HCT116 (cell line): Measurements from ENCODE around the gene SEMA3E. TPM values are rescaled to one million over a fixed set of nuclear protein-coding genes. Genes with fewer than 3 reads are reported as not detected.

ENCODE experiments used
- ATAC-seq: fragments of 200-7000 bp; cut with Tn5 transposase; 2 replicates; pipeline ENCODE4 v1.9.1; 2020; ENCODE audit warnings: mild to moderate bottlenecking, moderate library complexity
- BruUV-seq: library from RNA; stranded (reverse); fragments of 400-500 nt; replicated peaks from 2 replicates; lab custom pipeline; 2021; lab: Mats Ljungman, UMichigan
- CTCF ChIA-PET: fragments of 300-600 bp; sonication (Branson Sonifier 250); formaldehyde crosslinking; loops from one replicate; lab custom pipeline; 2021; ENCODE audit warnings: antibody characterized with exemption; lab: Charles Lee
- POLR2A ChIA-PET: fragments of 300-600, 350-600 bp; sonication (Branson Sonifier 250); formaldehyde crosslinking; loops from one replicate; lab custom pipeline; 2021; ENCODE audit warnings: antibody characterized with exemption; lab: Charles Lee
- RAD21 ChIA-PET, 2 experiments: fragments of 300-600 bp; sonication (Branson Sonifier 250); formaldehyde crosslinking; loops; one replicate each; lab custom pipeline; 2023; ENCODE audit warnings: low total read pairs in 2 of 2; ENCODE audit not compliant: uncharacterized antibody in 2 of 2, unreplicated experiment in 2 of 2, low non-redundant PET in 1 of 2; lab: Charles Lee
- DNase-seq: peaks from one replicate; pipeline ENCODE4 v3.0.0-alpha.2; 2010; ENCODE audit warnings: low read depth, low spot score
- H2AFZ ChIP-seq: fragments of 200-600 bp; shearing (Covaris generic), sonication (generic); 2 replicates; pipeline ENCODE4 v1.6.1; 2017; ENCODE audit warnings: low read depth, mixed run types, mixed read lengths, antibody characterized with exemption, low read length; ENCODE audit not compliant: poor library complexity, severe bottlenecking
- H3K27ac ChIP-seq: 2 replicates; pipeline ENCODE4 v1.5.1; 2012; ENCODE audit warnings: low read depth, low read length
- H3K27me3 ChIP-seq: fragments of 200-600 bp; sonication (generic); 2 replicates; pipeline ENCODE4 v1.6.1; 2016; ENCODE audit warnings: mixed run types, low read length, mixed read lengths; ENCODE audit not compliant: insufficient read depth
- H3K36me3 ChIP-seq, 2 experiments: fragments of 200-500 bp in 1 of 2; fragments of 200-600 bp in 1 of 2; sonication (Bioruptor generic) in 1 of 2; sonication (generic) in 1 of 2; 2 replicates each; pipeline versions ENCODE4 v1.5.1 to v1.6.1; 2014 to 2016; ENCODE audit warnings: low read length in 2 of 2, inconsistent platforms in 1 of 2, mixed read lengths in 1 of 2, mixed run types in 1 of 2; ENCODE audit not compliant: insufficient read depth in 2 of 2, control insufficient read depth in 1 of 2
- H3K4me1 ChIP-seq, 2 experiments: fragments of 200-600 bp in 1 of 2; sonication (generic) in 1 of 2; 2 replicates each; pipeline versions ENCODE4 v1.5.1 to v1.6.1; 2012 to 2017; ENCODE audit warnings: low read length in 2 of 2, inconsistent platforms in 1 of 2, mild to moderate bottlenecking in 1 of 2, mixed read lengths in 1 of 2, mixed run types in 1 of 2, moderate library complexity in 1 of 2; ENCODE audit not compliant: insufficient read depth in 2 of 2, control insufficient read depth in 1 of 2
- H3K4me2 ChIP-seq: fragments of 200-600 bp; sonication (generic); 2 replicates; pipeline ENCODE4 v1.6.1; 2017; ENCODE audit warnings: mixed run types, low read length, mixed read lengths
- H3K4me3 ChIP-seq, 2 experiments: fragments of 200-600 bp in 1 of 2; sonication (generic) in 1 of 2; replicated peaks in 1 of 2; 2 replicates each; pipeline ENCODE4 v1.5.1; 2011 to 2016; ENCODE audit warnings: low read length in 2 of 2, control low read depth in 1 of 2, low read depth in 1 of 2, mild to moderate bottlenecking in 1 of 2, mixed read lengths in 1 of 2, mixed run types in 1 of 2
- H3K79me2 ChIP-seq: fragments of 200-600 bp; sonication (generic); 2 replicates; pipeline ENCODE4 v1.6.1; 2017; ENCODE audit warnings: mild to moderate bottlenecking, mixed run types, low read length, moderate library complexity, mixed read lengths; ENCODE audit not compliant: insufficient read depth
- H3K9ac ChIP-seq: fragments of 200-600 bp; sonication (generic); 2 replicates; pipeline ENCODE4 v1.6.1; 2016; ENCODE audit warnings: low read length, mixed read lengths
- H3K9me2 ChIP-seq: fragments of 200-600 bp; sonication (generic), shearing (Covaris generic); 2 replicates; pipeline ENCODE4 v1.6.1; 2017; ENCODE audit warnings: mixed run types, mild to moderate bottlenecking, moderate library complexity; ENCODE audit not compliant: insufficient read depth
- H3K9me3 ChIP-seq, 2 experiments: fragments of 200-500 bp in 1 of 2; fragments of 200-600 bp in 1 of 2; sonication (Bioruptor generic) in 1 of 2; sonication (generic) in 1 of 2; 2 replicates each; pipeline ENCODE4 v1.6.1; 2014 to 2017; ENCODE audit warnings: low read length in 2 of 2, mixed read lengths in 2 of 2, inconsistent platforms in 1 of 2, low read depth in 1 of 2, mild to moderate bottlenecking in 1 of 2, mixed run types in 1 of 2, moderate library complexity in 1 of 2; ENCODE audit not compliant: control insufficient read depth in 1 of 2, insufficient read depth in 1 of 2
- H4K20me1 ChIP-seq: fragments of 200-600 bp; sonication (generic), shearing (Covaris generic); 2 replicates; pipeline ENCODE4 v1.6.1; 2017; ENCODE audit warnings: mixed run types, mild to moderate bottlenecking, moderate library complexity; ENCODE audit not compliant: insufficient read depth
- ATF3 ChIP-seq: IDR thresholded peaks from 2 replicates; pipeline ENCODE4 v1.6.1; 2012
- CBX3 ChIP-seq: IDR thresholded peaks from 2 replicates; pipeline ENCODE4 v1.6.1; 2012; ENCODE audit warnings: low read depth
- CTCF ChIP-seq, 3 experiments: fragments of 200-600 bp in 1 of 3; sonication (generic) in 1 of 3; IDR thresholded peaks in 2 of 3; conservative IDR thresholded peaks in 1 of 3; 2 replicates each; pipeline ENCODE4 v1.5.1; 2012 to 2017; ENCODE audit warnings: low read depth in 2 of 3, low read length in 2 of 3, antibody characterized with exemption in 1 of 3, borderline replicate concordance in 1 of 3, control low read depth in 1 of 3, mild to moderate bottlenecking in 1 of 3, mixed read lengths in 1 of 3, mixed run types in 1 of 3, moderate library complexity in 1 of 3; ENCODE audit not compliant: insufficient read depth in 1 of 3
- EGR1 ChIP-seq: IDR thresholded peaks from 2 replicates; pipeline ENCODE4 v1.6.1; 2012; ENCODE audit warnings: low read depth
- ELF1 ChIP-seq: IDR thresholded peaks from 2 replicates; pipeline ENCODE4 v1.6.1; 2012; ENCODE audit warnings: low read depth, borderline replicate concordance
- EZH2 ChIP-seq: fragments of 200-600 bp; sonication (generic); IDR thresholded peaks from 2 replicates; pipeline ENCODE4 v1.6.1; 2017; ENCODE audit warnings: antibody characterized with exemption, mixed run types
- EZH2phosphoT487 ChIP-seq: fragments of 200-600 bp; IDR thresholded peaks from 2 replicates; pipeline ENCODE4 v1.6.1; 2018; ENCODE audit warnings: antibody characterized with exemption, borderline replicate concordance
- FOSL1 ChIP-seq: IDR thresholded peaks from 2 replicates; pipeline ENCODE4 v1.6.1; 2012; ENCODE audit warnings: low read depth
- JUND ChIP-seq: IDR thresholded peaks from 2 replicates; pipeline ENCODE4 v1.6.1; 2012
- MAX ChIP-seq: IDR thresholded peaks from 2 replicates; pipeline ENCODE4 v1.6.1; 2012
- POLR2A ChIP-seq: IDR thresholded peaks from 2 replicates; pipeline ENCODE4 v1.7.0; 2011; ENCODE audit warnings: borderline replicate concordance; ENCODE audit not compliant: insufficient read depth, insufficient read length; ENCODE audit errors: extremely low read depth
- POLR2AphosphoS5 ChIP-seq: IDR thresholded peaks from 2 replicates; pipeline ENCODE4 v1.6.1; 2011; ENCODE audit warnings: mild to moderate bottlenecking, low read depth, low read length, moderate library complexity
- SIN3A ChIP-seq: IDR thresholded peaks from 2 replicates; pipeline ENCODE4 v1.6.1; 2012; ENCODE audit warnings: low read depth
- SRF ChIP-seq: IDR thresholded peaks from 2 replicates; pipeline ENCODE4 v1.6.1; 2012; ENCODE audit warnings: low read depth
- YY1 ChIP-seq: IDR thresholded peaks from 2 replicates; pipeline ENCODE4 v1.6.1; 2011; ENCODE audit warnings: low read length, low read depth, moderate library complexity, mild to moderate bottlenecking; ENCODE audit not compliant: insufficient replicate concordance; ENCODE audit errors: extremely low read depth
- ZFX ChIP-seq: fragments of 450-650 bp; IDR thresholded peaks from 2 replicates; pipeline ENCODE4 v1.6.1; 2017
- intact Hi-C: fragments of 100-400 bp; cut with micrococcal nuclease; formaldehyde crosslinking; loops from 2 replicates; pipeline ENCODE4 v1.10.0; 2022
- total RNA-seq: library from RNA; stranded (reverse); gene quantifications from one replicate; pipeline ENCODE4 v1.2.1, GENCODE V29; 2021; ENCODE audit not compliant: unreplicated experiment

SEMA3E gene
- total RNA-seq, 1 experiment from 2014 or later: 1.6 TPM

GRCh38 chr7:83649701-83650100, 762 bp upstream of the SEMA3E start:
- CTCF ChIA-PET: no interaction called here
- no peak overlapping the region for H3K27ac ChIP-seq
- H3K36me3 ChIP-seq: no peaks in the 10 kb centered on the region
- no peaks in the 10 kb centered on the region for H3K9me2 ChIP-seq
- H3K4me1 ChIP-seq: peaks cover 0 to 3% of the 10 kb centered on the region in 2 experiments; a peak in 1 of 4 replicates
- no peaks in the 10 kb centered on the region for H3K9me3 ChIP-seq
- no peak for TF ChIP-seq POLR2AphosphoS5
- no peak for TF ChIP-seq EZH2phosphoT487
- TF ChIP-seq ELF1: no peak
- TF ChIP-seq YY1: no peak
- no peak for TF ChIP-seq CTCF (IDR thresholded peaks at IDR 0.05 in 2 of 3, conservative IDR thresholded peaks at IDR 0.05 in 1 of 3; ENCODE audit: borderline replicate concordance in 1 of 3, insufficient read depth in 1 of 3, low read depth in 2 of 3, low read length in 2 of 3)
- no peak for TF ChIP-seq EZH2
- TF ChIP-seq ZFX: no peak
- TF ChIP-seq POLR2A: no peak
- TF ChIP-seq SRF: no peak
- no peak for TF ChIP-seq CBX3
- TF ChIP-seq JUND: no peak
- no peak for TF ChIP-seq ATF3
- TF ChIP-seq MAX: no peak
- no peak for TF ChIP-seq FOSL1
- TF ChIP-seq SIN3A: no peak
- no peak for TF ChIP-seq EGR1
- TF ChIP-seq, all 23 proteins: peak for 0
- RAD21 ChIA-PET: no interaction called here
- POLR2A ChIA-PET: no interaction called here
- H2AFZ ChIP-seq: no peak overlapping the region
- H3K4me3 ChIP-seq: no peak overlapping the region
- no peak for DNase-seq
- H3K9ac ChIP-seq: no peak overlapping the region
- H4K20me1 ChIP-seq: no peaks in the 10 kb centered on the region
- H3K27me3 ChIP-seq: no peaks in the 10 kb centered on the region
- no TSS peak for BruUV-seq
- H3K79me2 ChIP-seq: no peaks in the 10 kb centered on the region
- H3K4me2 ChIP-seq: no peak overlapping the region
- intact Hi-C loops: loop anchor here (10.0 kb wide), 1 partner anchor 905 kb away; no protein-coding TSS in a partner anchor
- no peak for ATAC-seq
